GM12878 (cell line): ENCODE results near the gene FAAP100. TPM values are rescaled to one million over a fixed set of nuclear protein-coding genes. Genes with fewer than 3 reads are reported as not detected.

Experiments used
- ATAC-seq: fragments of 200-7000 bp; cut with Tn5 transposase; 3 replicates; pipeline ENCODE4 v1.9.1; 2020; ENCODE audit warnings: mild to moderate bottlenecking, moderate library complexity
- BruUV-seq: library from RNA; stranded (reverse); fragments of 400-500 nt; replicated peaks from 2 replicates; lab custom pipeline; 2021; lab: Mats Ljungman, UMichigan
- CTCF ChIA-PET: fragments of 300-600 bp; sonication (Branson Sonifier 250); formaldehyde crosslinking; extraction: SDS; loops from one replicate; lab custom pipeline; 2021; ENCODE audit warnings: inconsistent platforms; lab: Yijun Ruan, JAX
- POLR2A ChIA-PET: fragments of 350-600 bp; formaldehyde crosslinking; extraction: SDS; loops from one replicate; lab custom pipeline; 2021; ENCODE audit warnings: inconsistent platforms; lab: Charles Lee
- RAD21 ChIA-PET: fragments of 300-600 bp; sonication (Branson Sonifier 250); formaldehyde crosslinking; loops from one replicate; lab custom pipeline; 2023; ENCODE audit warnings: antibody characterized with exemption; ENCODE audit not compliant: unreplicated experiment; lab: Charles Lee
- SMC1A ChIA-PET: fragments of 300-600 bp; sonication (Branson Sonifier 250); formaldehyde crosslinking; loops from one replicate; lab custom pipeline; 2023; ENCODE audit not compliant: unreplicated experiment, uncharacterized antibody; lab: Charles Lee
- DNase-seq: peaks from one replicate; pipeline ENCODE4 v3.0.0-alpha.2; 2011; ENCODE audit warnings: low read depth, low spot score
- FAIRE-seq: peaks from 3 replicates; lab custom pipeline; 2011; peaks lifted over from hg19 to GRCh38; lab: Jason Lieb, UNC
- H2AFZ ChIP-seq: 2 replicates; pipeline ENCODE4 v1.6.0; 2011; ENCODE audit warnings: low read depth, low read length, control low read depth; ENCODE audit not compliant: control insufficient read depth
- H3K27ac ChIP-seq: 2 replicates; pipeline ENCODE4 v1.5.1; 2011; ENCODE audit warnings: control low read depth; ENCODE audit not compliant: control insufficient read depth, insufficient read depth
- H3K27me3 ChIP-seq, 2 experiments: replicated peaks in 1 of 2; 2 replicates each; pipeline versions ENCODE4 v1.6.0 to v1.6.1; 2011; ENCODE audit warnings: low read length in 1 of 2; ENCODE audit not compliant: control insufficient read depth in 2 of 2, insufficient read depth in 2 of 2
- H3K36me3 ChIP-seq, 2 experiments: 2 replicates each; pipeline ENCODE4 v1.5.1; 2011; ENCODE audit warnings: low read length in 1 of 2; ENCODE audit not compliant: control insufficient read depth in 2 of 2, insufficient read depth in 2 of 2
- H3K4me1 ChIP-seq: 2 replicates; pipeline ENCODE4 v1.6.1; 2011; ENCODE audit warnings: mild to moderate bottlenecking, low read length, moderate library complexity, mixed read lengths; ENCODE audit not compliant: control insufficient read depth, insufficient read depth
- H3K4me2 ChIP-seq: 2 replicates; pipeline ENCODE4 v1.6.0; 2011; ENCODE audit warnings: control low read depth; ENCODE audit not compliant: control insufficient read depth, insufficient read depth
- H3K4me3 ChIP-seq: fragments of 200-600 bp; sonication (generic); 2 replicates; pipeline ENCODE4 v1.5.1; 2016
- H3K79me2 ChIP-seq: 2 replicates; pipeline ENCODE4 v1.6.0; 2011; ENCODE audit warnings: low read length; ENCODE audit not compliant: control insufficient read depth, insufficient read depth
- H3K9ac ChIP-seq: 2 replicates; pipeline ENCODE4 v1.8.0; 2011; ENCODE audit warnings: low read length, control low read depth, mixed read lengths; ENCODE audit not compliant: control insufficient read depth, insufficient read depth
- H3K9me3 ChIP-seq: replicated peaks from 3 replicates; pipeline ENCODE4 v1.5.1; 2011; ENCODE audit warnings: mild to moderate bottlenecking, low read length; ENCODE audit not compliant: control insufficient read depth, insufficient read depth
- H4K20me1 ChIP-seq: 2 replicates; pipeline ENCODE4 v1.6.0; 2011; ENCODE audit not compliant: control insufficient read depth, insufficient read depth
- EGR1 ChIP-seq, 2 experiments: IDR thresholded peaks; 1 replicate in 1 of 2; 2 replicates in 1 of 2; pipeline ENCODE4 v1.6.1; 2011 to 2012; ENCODE audit warnings: low read depth in 2 of 2, low read length in 2 of 2, borderline replicate concordance in 1 of 2, mild to moderate bottlenecking in 1 of 2, moderate library complexity in 1 of 2
- MXI1 ChIP-seq: fragments of 150-350 bp; IDR thresholded peaks from 2 replicates; pipeline ENCODE4 v1.6.1; 2011; ENCODE audit warnings: low read depth, mild to moderate bottlenecking, inconsistent platforms, low read length, improper control_type of control experiment
- POLR2A ChIP-seq: IDR thresholded peaks from 2 replicates; pipeline ENCODE4 v1.6.1; 2011; ENCODE audit warnings: low read depth, mild to moderate bottlenecking, low read length
- RUNX3 ChIP-seq: IDR thresholded peaks from 2 replicates; pipeline ENCODE4 v1.6.1; 2012; ENCODE audit warnings: low read length, inconsistent platforms
- SP1 ChIP-seq: IDR thresholded peaks from one replicate; pipeline ENCODE4 v1.6.1; 2011; ENCODE audit warnings: low read depth, low read length
- YY1 ChIP-seq: IDR thresholded peaks from 2 replicates; pipeline ENCODE4 v1.6.1; 2011; ENCODE audit warnings: low read depth, mild to moderate bottlenecking, low read length
- WGBS: methylation state at CpG from one replicate; pipeline ENCODE4 v1.1.6; 2016; ENCODE audit warnings: low lambda C conversion rate; ENCODE audit not compliant: insufficient replicate concordance, insufficient coverage; ENCODE audit errors: missing lambda C conversion rate; 5-methylcytosine and 5-hydroxymethylcytosine counted together
- in situ Hi-C: fragments of 300-500 bp; cut with MboI; formaldehyde crosslinking; loops from 9 replicates; pipeline ENCODE4 v1.14.3; 2018; ENCODE audit warnings: mixed read lengths
- intact Hi-C: fragments of 100-400 bp; cut with micrococcal nuclease; formaldehyde crosslinking; loops from one replicate; pipeline ENCODE4 v1.14.2; 2022; ENCODE audit not compliant: unreplicated experiment
- polyA plus RNA-seq, 11 experiments: library from polyadenylated mRNA; depleted of rRNA in 4 of 11; unstranded in 6 of 11; stranded (reverse) in 5 of 11; fragments of >200 nt; fragmentation: Nextera tagmentation in 4 of 11; fragmentation: Illumina TruSeq in 1 of 11; extraction: Ambion mirVana in 4 of 11; extraction: Trizol in 1 of 11; gene quantifications; 1 replicate in 1 of 11; 2 replicates in 10 of 11; pipeline versions ENCODE4 v1.2.1 to v1.2.3, GENCODE V29; 2011 to 2016; ENCODE audit warnings: inconsistent platforms in 2 of 11, missing spikeins in 2 of 11, low read depth in 1 of 11
- total RNA-seq, 4 experiments: library from RNA; depleted of rRNA in 3 of 4; stranded (reverse); fragments of >200 nt in 3 of 4; fragmentation: Illumina TruSeq in 1 of 4; extraction: Trizol in 1 of 4; gene quantifications; 2 replicates each; pipeline versions ENCODE4 v1.2.1 to v1.2.3, GENCODE V29; 2013 to 2021
- TF ChIP-seq, protein P1 (sequence below): IDR thresholded peaks from 2 replicates; pipeline ENCODE4 v1.6.1; 2012; ENCODE audit warnings: low read depth, low read length, improper control_type of control experiment
- TF ChIP-seq, protein P2 (sequence below): fragments of 450-650 bp; IDR thresholded peaks from 2 replicates; pipeline ENCODE4 v1.6.1; 2017; ENCODE audit warnings: mild to moderate bottlenecking, moderate library complexity
- TF ChIP-seq, protein P3 (sequence below): IDR thresholded peaks from 2 replicates; pipeline ENCODE4 v1.6.1; 2011; ENCODE audit warnings: borderline replicate concordance, low read depth, mild to moderate bottlenecking, moderate library complexity, low read length; ENCODE audit not compliant: insufficient read depth, poor library complexity, severe bottlenecking
- TF ChIP-seq, protein P4 (sequence below): IDR thresholded peaks from 2 replicates; pipeline ENCODE4 v1.6.1; 2012; ENCODE audit warnings: low read depth, low read length, improper control_type of control experiment

Gene FAAP100
- total and polyA plus RNA-seq, 10 of the 15 experiments (the other 5 are each of a cell fraction or from before 2014, with no cell fraction given): 0.11 to 46.2 (median 17.1) TPM

DNA sequence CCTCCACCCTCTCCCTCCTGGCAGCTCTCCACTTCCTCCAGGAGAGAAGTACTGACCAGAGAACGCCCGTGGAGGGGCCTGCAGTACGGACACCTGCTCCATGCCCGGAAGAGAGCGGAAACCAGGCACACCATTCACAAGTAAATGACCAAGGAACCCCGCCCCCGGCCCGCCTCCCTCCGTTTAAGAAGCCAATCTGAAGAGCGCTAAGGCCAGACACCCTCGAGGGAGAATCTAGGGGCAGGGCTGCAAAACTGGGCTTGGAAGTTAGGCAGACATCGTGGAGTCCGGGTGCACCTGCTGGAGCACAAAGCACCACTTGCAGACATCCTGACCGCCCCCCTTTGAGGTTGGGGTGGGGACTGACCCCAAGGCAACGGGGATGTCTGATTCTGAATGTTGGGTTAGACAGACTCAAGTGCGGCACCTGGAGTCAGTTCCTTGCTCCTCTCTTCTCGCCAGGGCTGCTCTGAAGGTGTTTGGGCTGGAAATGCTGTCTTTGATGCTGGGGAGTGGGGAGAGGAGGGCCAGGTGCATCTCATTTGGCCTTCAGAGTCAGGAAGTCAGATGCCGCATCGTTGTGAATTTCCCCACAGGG lies 964 bp upstream of the FAAP100 start:
- intact Hi-C loops (loop anchor here (2.0 kb wide), 1 partner anchor 36 kb away; no protein-coding TSS in a partner anchor), in situ Hi-C loops (no loop called here)
- ATAC-seq: peak; percentile 86
- peak overlapping the region; percentile 86 for H3K4me2 ChIP-seq
- no TSS peak for BruUV-seq
- CTCF ChIA-PET: interaction anchor here (1.2 to 1.4 kb wide), 3 partner anchors 35 to 48 kb away, joined by 5 to 7 read pairs (median 6); no protein-coding TSS in a partner anchor
- no peaks in the 10 kb centered on the region for H3K27me3 ChIP-seq
- POLR2A ChIA-PET: interaction anchor here (0.6 to 3.0 kb wide), 6 partner anchors 9 to 60 kb away, joined by 3 to 34 read pairs (median 5); no protein-coding TSS in a partner anchor
- H3K79me2 ChIP-seq: peaks cover 24% of the 10 kb centered on the region
- H2AFZ ChIP-seq: peak overlapping the region; percentile 51
- SMC1A ChIA-PET: interaction anchor here (0.8 to 1.7 kb wide), 5 partner anchors 30 to 69 kb away, joined by 3 to 6 read pairs (median 3); no protein-coding TSS in a partner anchor
- peaks cover 14% of the 10 kb centered on the region for H3K4me1 ChIP-seq
- FAIRE-seq: peak; percentile 98
- no peaks in the 10 kb centered on the region for H3K9me3 ChIP-seq
- DNase-seq: peak; percentile 53
- WGBS: 1% methylated on average over 19 of the region's 19 CpGs
- H3K36me3 ChIP-seq: peaks cover 17 to 22% of the 10 kb centered on the region in 2 experiments; a peak in 3 of 4 replicates
- H3K4me3 ChIP-seq: peak overlapping the region; percentile 93
- H3K9ac ChIP-seq: peak overlapping the region; percentile 74
- peak overlapping the region; percentile 58 for H3K27ac ChIP-seq
- RAD21 ChIA-PET: interaction anchor here (0.7 to 2.9 kb wide), 5 partner anchors 7 to 48 kb away, joined by 3 to 17 read pairs (median 4); no protein-coding TSS in a partner anchor
- no peaks in the 10 kb centered on the region for H4K20me1 ChIP-seq
- TF ChIP-seq, protein P1, sequence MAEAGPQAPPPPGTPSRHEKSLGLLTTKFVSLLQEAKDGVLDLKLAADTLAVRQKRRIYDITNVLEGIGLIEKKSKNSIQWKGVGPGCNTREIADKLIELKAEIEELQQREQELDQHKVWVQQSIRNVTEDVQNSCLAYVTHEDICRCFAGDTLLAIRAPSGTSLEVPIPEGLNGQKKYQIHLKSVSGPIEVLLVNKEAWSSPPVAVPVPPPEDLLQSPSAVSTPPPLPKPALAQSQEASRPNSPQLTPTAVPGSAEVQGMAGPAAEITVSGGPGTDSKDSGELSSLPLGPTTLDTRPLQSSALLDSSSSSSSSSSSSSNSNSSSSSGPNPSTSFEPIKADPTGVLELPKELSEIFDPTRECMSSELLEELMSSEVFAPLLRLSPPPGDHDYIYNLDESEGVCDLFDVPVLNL: no peak
- TF ChIP-seq RUNX3 (peak; percentile 23; the same call in 1 of the 2 replicates), SP1 (no peak), YY1 (peak; percentile 62; the same call in 1 of the 2 replicates), POLR2A (0 out of 2 replicates have a peak, but pooled peaks have one; percentile 36), MXI1 (peak; percentile 83), EGR1 (IDR thresholded peaks at IDR 0.05; ENCODE audit: borderline replicate concordance in 1 of 2, low read depth in 2 of 2, low read length in 2 of 2) (peak in 1 of 2 experiments; percentile 31; a peak in 1 of 3 replicates)
- TF ChIP-seq, protein P2, sequence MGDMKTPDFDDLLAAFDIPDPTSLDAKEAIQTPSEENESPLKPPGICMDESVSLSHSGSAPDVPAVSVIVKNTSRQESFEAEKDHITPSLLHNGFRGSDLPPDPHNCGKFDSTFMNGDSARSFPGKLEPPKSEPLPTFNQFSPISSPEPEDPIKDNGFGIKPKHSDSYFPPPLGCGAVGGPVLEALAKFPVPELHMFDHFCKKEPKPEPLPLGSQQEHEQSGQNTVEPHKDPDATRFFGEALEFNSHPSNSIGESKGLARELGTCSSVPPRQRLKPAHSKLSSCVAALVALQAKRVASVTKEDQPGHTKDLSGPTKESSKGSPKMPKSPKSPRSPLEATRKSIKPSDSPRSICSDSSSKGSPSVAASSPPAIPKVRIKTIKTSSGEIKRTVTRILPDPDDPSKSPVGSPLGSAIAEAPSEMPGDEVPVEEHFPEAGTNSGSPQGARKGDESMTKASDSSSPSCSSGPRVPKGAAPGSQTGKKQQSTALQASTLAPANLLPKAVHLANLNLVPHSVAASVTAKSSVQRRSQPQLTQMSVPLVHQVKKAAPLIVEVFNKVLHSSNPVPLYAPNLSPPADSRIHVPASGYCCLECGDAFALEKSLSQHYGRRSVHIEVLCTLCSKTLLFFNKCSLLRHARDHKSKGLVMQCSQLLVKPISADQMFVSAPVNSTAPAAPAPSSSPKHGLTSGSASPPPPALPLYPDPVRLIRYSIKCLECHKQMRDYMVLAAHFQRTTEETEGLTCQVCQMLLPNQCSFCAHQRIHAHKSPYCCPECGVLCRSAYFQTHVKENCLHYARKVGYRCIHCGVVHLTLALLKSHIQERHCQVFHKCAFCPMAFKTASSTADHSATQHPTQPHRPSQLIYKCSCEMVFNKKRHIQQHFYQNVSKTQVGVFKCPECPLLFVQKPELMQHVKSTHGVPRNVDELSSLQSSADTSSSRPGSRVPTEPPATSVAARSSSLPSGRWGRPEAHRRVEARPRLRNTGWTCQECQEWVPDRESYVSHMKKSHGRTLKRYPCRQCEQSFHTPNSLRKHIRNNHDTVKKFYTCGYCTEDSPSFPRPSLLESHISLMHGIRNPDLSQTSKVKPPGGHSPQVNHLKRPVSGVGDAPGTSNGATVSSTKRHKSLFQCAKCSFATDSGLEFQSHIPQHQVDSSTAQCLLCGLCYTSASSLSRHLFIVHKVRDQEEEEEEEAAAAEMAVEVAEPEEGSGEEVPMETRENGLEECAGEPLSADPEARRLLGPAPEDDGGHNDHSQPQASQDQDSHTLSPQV: no peak
- TF ChIP-seq, protein P3, sequence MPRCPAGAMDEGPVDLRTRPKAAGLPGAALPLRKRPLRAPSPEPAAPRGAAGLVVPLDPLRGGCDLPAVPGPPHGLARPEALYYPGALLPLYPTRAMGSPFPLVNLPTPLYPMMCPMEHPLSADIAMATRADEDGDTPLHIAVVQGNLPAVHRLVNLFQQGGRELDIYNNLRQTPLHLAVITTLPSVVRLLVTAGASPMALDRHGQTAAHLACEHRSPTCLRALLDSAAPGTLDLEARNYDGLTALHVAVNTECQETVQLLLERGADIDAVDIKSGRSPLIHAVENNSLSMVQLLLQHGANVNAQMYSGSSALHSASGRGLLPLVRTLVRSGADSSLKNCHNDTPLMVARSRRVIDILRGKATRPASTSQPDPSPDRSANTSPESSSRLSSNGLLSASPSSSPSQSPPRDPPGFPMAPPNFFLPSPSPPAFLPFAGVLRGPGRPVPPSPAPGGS: peak; percentile 14
- TF ChIP-seq, protein P4, sequence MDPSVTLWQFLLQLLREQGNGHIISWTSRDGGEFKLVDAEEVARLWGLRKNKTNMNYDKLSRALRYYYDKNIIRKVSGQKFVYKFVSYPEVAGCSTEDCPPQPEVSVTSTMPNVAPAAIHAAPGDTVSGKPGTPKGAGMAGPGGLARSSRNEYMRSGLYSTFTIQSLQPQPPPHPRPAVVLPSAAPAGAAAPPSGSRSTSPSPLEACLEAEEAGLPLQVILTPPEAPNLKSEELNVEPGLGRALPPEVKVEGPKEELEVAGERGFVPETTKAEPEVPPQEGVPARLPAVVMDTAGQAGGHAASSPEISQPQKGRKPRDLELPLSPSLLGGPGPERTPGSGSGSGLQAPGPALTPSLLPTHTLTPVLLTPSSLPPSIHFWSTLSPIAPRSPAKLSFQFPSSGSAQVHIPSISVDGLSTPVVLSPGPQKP: 0 out of 2 replicates have a peak, but pooled peaks have one; percentile 27
